ENCODE results near the gene SAMHD1. TPM values are rescaled to one million over a fixed set of nuclear protein-coding genes. Genes with fewer than 3 reads are reported as not detected.

SAMHD1 gene
- total and polyA plus RNA-seq, 2 of the 13 experiments (the other 11 are each of a cell fraction or from before 2014, with no cell fraction given), result 16.9 to 43.5 TPM

- TF ChIP-seq ZBTB39 (CRISPR knock-in tag; IDR thresholded peaks at IDR 0.05) (no peak), KIAA2018 (CRISPR knock-in tag; IDR thresholded peaks at IDR 0.05; ENCODE audit: borderline replicate concordance) (no peak), CREBL2 (CRISPR knock-in tag; IDR thresholded peaks at IDR 0.05; ENCODE audit: borderline replicate concordance) (no peak; the same call in 1 of the 2 replicates), ATRX (CRISPR knock-in tag; IDR thresholded peaks at IDR 0.05; ENCODE audit: borderline replicate concordance) (peak; percentile 54; the same call in 1 of the 2 replicates), SKI (IDR thresholded peaks at IDR 0.05; ENCODE audit: partially characterized antibody) (no peak), ZNF280B (CRISPR knock-in tag; IDR thresholded peaks at IDR 0.05; ENCODE audit: borderline replicate concordance) (peak; percentile 91), ZNF788 (CRISPR knock-in tag; IDR thresholded peaks at IDR 0.05; ENCODE audit: borderline replicate concordance) (no peak), DNMT1 (CRISPR knock-in tag; IDR thresholded peaks at IDR 0.05) (peak; percentile 96), ZNF607 (CRISPR knock-in tag; IDR thresholded peaks at IDR 0.05; ENCODE audit: borderline replicate concordance) (0 out of 2 replicates have a peak, but pooled peaks have one; percentile 85), SCMH1 (CRISPR knock-in tag; IDR thresholded peaks at IDR 0.05; ENCODE audit: borderline replicate concordance) (no peak), BRF2 (CRISPR knock-in tag; IDR thresholded peaks at IDR 0.05) (no peak), ZNF773 (CRISPR knock-in tag; IDR thresholded peaks at IDR 0.05; ENCODE audit: borderline replicate concordance) (no peak), NFE2 (CRISPR knock-in tag; IDR thresholded peaks at IDR 0.05) (no peak), ZNF839 (CRISPR knock-in tag; IDR thresholded peaks at IDR 0.05; ENCODE audit: borderline replicate concordance) (no peak; the same call in 1 of the 2 replicates)
Measured at GRCh38 chr20:36886859-36887751, 64.4 kb downstream of the SAMHD1 start (continued).
